LoVo (cell line): ENCODE data around the gene LRRC46.

Experiments
- DNase-seq: peaks from one replicate; pipeline ENCODE4 v3.0.0-alpha.2; 2016; ENCODE audit warnings: low spot score

LRRC46 gene

DNA sequence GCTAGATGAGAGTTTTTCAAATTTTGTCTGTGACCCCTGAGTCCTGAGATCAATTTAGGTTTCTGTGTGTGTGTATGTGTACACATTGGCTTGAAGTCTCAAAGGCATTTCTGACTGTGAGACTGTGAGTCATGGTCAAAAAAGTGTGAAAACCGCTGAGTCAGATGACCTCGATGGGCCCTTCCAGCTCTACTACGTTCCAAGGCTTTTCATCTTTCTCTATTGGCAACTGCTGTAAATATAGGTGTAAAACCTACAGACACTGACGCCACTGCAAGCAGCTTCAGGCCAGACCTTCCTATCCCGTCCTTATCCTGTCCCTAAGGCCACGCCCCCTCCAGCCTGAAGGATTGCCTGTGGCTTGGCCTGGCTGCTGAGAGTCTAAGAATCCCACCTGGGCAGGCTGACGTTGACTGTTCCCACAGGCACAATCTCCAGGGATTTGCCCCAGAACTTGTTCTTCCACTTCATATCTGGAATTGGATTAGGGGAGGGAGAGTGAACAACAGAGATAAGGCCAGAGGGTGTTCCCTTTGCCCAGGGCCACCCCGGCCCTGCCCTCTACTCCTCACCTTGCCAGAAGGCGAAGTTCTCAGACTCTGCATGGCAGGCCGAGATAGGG, 21.2 kb upstream of the LRRC46 start:
- DNase-seq: peak; percentile 73

DNA sequence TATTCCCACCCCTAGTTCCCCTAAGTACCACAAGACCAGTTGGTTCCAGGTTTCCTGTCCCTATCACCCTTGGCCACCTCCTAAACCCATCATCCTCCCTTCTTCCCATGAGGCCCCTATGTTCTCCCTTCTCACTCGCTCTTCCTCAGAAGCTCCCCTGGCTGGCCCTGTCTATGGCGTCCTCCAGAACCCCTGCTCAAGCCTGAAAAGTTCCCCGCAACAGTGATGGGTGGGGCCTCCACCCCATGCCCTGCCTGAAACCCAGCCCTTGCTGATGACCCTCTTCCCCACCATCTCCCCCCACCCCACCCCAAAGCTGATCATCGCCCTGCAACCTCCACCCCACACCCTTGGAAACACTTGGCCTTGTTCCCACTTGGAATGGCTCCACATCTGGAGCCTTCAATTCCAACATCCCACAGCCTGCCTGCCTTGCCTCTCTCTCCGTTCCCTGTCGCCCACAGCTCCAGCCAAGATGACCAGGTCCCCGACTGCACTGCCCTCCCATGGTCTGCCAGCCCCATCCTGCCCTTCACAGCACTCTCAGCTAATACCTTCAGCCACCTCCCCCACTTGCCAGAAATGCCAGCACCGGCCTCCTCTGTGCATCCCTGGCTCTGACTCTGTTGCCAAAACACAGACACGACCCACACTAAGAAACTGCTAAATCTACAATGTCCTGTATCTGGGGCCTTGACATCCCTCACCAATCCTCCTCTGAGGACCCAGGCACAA, 20.4 kb upstream of the LRRC46 start:
- DNase-seq: no peak

DNA sequence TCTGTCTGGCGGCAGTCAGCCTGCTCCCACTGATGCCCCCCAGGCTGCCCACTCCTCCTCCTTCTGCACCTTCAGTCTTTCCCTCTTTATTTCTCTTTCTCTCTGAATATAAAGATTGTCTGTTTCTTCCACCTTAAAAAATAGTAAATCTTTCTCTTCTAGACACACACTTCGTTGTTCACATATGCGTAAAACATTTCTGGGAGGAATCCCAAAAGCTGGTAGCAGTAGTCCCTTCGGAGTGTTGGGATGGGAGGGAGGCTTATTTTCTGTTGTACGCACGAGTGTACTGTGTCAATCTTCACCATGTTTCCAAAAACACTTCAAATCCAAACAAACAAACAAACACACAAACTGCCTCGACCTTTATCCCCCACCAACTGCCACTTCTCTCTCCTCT, 19.8 kb upstream of the LRRC46 start:
- DNase-seq: no peak

DNA sequence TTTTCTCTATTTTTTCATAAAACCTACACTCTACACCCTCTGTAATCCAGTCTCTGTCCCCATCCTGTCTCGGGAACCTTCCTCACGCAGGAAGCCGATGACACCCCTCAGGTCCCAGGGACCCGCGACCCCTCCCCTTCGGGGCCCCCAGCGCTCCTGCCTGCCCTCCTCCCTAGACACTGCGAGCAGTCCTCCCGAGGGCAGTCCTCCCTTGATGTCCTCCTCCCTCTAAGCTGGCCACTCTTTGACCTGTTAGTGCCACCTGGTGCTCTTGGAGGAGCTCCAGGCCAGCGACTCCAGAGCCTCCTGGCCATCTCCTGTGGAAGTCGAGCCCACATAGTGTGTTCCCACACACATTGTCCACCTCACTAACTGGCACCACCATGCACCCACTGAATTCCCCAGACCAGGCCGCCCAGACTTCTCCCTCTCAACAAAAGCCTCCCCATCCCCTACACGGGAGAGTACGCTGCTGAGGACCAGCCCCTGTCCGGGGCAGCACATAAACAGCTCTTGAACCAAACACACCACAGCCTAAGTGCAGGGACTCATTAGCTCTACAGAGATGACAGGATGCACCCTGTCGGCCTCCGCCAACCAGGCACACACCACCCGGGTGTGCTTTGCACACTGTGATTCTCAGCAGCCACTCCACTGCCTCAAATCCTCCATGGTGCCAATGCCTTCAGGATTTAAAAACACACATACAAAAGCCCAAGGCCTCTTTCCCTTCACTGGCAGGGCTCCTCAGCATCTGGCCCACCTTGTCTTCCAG, 19.1 kb upstream of the LRRC46 start:
- no peak for DNase-seq

DNA sequence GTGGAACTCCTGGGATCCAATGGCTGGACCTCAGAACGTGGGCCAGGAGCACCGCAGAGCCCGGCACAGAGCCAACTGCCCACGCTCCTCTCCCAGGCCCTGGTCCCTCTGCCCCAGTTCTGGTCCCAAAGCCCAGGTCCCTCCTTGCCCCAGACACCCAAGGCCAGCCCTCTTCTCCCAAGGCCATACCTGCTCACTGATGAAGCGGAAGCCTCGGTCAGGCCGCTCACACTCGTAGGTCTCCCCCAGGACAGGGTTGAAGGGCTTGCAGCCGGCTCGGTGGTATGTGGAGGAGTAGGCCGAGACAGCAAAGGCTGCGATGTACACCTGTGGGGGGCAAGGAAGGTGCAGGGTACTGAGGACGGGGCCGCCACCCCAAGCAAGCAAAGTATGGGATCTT, 18.4 kb upstream of the LRRC46 start:
- no peak for DNase-seq

DNA sequence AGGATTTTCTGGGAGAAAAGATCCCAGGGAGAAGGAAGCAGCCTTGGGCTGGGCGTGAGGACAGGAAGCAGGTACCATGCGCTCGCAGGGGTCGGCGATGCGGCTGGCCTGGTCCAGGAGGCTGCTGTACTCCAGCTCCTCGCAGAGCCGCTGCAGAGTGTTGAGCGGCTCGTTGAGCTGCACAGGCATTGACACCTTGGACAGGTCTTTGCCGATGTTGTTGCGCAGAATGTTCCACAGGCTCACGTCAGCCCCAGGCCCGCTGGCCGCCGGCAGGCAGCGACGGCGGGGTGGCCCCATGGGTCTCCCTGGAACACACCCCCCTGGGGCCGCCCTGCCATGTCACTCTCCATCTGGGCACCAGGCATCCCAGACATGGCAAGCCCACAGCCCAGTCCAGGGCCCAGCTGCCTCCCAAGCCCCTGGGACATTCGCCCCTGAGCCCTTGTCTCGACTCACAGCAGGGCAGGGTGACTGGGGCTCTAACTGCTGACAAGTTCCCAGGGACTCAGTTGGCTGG, 17.9 kb upstream of the LRRC46 start:
- DNase-seq: no peak

DNA sequence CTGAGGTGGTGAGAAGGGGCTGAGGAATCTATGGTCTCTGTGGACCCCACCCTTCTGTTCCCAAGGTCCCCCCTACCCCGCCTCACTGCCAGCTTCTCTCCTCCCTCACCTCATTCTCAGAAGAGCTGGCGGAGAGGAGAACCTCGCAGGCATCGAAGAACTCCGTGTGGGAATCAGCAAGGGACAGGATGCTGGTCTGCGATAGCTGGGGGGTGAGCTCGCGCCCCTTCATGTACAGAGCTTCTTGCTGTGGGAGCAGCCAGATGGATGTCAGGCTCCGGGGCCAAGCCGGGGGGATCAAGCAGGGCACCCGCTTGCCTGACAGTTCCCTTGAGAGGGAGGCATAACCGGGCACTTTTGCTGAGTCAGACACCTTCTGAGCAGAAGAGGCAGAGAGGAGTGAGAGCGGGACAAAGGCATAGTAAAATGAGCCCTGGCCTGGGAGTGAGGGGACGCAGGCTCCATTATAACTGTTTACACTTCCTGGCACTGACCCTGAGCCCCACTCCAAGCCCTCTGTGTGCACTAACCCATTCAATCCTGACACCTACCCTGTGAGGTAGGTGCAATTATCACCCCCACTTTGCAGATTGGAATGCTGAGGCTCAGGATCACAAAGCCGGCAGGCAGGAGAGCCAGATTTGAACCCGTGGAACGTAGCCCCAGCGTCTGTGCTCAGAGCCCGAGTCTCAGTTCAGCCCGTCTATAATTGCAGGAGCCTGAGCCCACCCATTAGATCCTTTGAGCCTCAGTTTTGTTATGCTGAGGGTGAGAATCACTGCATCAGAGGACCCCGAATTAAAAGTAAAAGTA, 16.2 kb upstream of the LRRC46 start:
- DNase-seq: no peak

DNA sequence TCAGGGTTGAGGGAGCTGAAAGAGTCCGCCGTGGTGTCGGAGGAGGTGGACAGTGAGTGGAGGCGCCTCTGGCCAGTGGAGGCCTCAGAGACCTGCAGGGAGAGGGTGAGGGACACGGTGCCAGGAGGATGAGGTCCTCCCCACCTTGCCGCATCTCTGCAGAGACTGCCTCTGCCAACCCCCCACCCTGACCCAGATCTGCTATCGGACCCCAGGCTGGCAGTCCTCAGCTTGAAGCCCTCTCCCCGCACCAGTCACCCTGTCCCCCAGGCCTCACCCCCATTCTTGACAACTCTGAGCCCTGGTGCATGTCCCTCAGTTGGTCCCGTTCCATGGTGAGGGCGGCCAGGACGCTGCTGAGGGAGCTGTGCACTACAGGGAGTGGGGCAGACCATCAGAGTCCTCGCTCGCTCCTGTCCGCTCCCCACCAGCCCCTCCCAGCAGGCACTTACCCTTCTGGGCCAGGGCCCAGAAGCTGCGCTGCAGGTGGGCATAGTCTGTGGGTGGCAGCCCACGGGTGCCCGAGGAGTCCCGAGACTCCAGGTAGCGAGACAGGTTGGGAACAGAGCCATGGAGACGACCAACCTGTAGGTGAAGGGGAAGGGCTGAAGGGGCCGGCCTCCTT, 15.2 kb upstream of the LRRC46 start:
- DNase-seq: no peak

DNA sequence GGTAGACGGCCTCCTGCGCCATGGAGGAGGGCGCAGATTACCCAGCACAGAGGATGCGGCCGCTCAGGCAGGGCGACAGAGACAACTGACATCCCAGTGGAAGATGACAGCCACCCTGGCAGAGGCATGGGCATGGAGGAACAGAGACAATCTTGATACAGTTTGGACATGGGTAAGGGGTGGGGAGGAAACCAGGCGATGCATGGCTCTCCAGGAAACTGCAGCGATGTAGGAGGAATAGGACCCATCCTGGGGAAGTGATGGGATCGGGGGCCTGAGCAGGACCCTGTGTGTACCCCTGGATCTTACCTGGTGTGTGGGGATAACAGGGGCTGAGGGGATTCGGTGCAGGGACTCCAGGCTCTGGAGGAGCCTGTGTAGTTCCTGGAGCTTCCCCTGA, 14.5 kb upstream of the LRRC46 start:
- no peak for DNase-seq

DNA sequence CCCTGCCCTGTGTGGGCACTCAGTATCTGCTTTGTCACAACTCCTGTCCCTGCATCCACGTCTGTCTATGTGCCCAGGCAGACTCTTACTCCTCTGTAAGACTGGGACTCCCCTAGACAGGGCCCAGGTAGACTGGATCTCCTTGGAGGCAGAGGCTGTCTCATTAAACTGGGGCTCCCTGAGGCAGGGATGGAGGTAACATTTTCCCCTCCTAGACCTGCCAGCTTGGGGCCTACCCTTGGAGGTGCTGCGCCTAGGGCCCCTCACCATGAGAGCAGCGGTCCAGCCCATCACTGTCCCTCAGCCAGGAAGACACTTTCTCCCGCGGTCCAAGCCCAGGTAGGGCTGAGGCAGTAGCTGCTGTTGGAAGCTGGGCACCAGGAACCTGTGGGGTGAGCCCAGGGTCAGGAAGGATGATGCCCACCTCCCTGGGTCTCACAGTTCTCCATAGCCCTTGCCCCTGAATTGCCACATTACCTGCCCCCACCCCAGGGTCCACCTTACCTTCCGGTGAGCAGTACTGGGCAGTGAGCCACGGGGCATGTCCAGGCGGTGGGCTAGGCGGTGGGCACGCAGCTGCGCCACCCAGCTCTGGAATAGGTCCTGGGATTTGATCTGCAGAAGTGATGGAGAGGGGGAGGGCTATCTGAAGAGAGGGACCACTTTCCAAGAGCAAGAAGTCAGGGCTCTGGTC, 13.3 kb upstream of the LRRC46 start:
- DNase-seq: no peak

DNA sequence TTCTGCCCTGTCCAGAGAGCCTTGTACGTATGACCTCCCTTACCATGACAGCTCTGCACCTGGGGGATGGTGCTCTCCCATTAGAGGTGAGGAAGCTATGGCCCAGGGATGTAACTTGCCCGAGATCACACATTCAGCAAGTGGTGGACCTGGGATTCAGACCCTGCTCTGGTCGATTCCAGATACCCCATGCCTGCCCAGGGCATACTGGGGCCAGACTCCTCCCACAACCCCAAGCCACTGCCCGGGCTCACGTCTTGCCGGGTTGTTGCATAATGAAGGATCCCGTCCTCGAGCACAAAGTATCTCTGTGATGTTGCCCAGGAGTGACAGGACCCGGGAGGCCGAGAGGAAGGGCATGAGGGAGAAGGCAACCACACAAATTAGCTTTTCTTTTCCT, 12.0 kb upstream of the LRRC46 start:
- no peak for DNase-seq

DNA sequence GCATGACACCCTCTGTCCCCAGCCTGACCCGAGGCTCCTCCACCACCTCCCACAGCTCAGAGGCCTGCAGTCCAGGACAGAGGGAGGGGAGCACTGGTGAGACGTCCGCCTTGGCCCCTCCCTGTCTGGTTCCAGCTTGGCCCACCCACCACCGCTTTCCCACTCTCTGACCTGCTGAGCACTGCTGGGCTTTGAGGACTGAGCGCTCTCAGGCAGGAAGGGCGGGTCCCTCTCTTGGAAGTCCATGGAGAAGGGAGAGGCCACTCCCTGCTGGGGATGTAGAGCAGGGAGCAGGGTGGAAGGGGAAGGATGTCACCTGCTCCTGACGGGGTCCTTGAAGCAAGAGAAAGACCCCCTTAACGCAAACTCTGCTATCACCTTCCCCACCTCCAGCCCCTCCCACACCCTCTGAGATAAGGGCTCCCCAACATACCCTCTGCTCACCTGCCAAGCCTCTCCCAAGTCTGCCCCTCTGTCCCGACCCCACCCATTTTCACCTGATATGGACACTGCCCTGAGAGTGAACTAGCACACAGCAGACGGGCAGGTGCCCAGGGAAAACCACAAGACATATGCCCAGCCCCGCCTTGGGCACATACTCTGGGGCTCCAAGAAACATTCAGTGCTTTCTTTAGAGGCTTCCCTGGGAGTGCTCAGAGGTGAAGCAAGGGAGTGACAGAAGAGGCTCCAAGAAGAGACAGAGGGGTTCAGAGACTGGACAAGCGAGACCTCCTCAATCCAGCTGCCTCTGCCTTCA, 11.3 kb upstream of the LRRC46 start:
- DNase-seq: peak; percentile 44

DNA sequence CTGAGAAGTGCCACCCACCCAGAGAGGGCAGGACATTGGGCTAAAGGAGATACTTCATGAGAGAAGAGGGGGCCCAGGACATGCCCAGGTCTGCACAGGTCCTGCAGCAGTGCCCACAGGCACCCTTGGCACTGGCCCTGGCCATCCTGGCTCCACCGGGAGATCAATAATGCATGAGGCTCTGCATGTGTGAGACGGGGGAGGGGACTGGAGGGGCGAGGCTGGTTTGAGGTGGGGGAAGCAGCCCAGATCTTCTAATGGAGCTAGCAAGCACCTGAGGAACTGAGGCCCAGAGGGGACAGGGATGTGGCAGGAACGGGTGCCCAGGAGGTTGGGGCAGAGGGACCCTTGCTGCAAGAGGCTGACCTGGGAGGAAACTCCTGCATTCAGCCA, 10.4 kb upstream of the LRRC46 start:
- DNase-seq: no peak

DNA sequence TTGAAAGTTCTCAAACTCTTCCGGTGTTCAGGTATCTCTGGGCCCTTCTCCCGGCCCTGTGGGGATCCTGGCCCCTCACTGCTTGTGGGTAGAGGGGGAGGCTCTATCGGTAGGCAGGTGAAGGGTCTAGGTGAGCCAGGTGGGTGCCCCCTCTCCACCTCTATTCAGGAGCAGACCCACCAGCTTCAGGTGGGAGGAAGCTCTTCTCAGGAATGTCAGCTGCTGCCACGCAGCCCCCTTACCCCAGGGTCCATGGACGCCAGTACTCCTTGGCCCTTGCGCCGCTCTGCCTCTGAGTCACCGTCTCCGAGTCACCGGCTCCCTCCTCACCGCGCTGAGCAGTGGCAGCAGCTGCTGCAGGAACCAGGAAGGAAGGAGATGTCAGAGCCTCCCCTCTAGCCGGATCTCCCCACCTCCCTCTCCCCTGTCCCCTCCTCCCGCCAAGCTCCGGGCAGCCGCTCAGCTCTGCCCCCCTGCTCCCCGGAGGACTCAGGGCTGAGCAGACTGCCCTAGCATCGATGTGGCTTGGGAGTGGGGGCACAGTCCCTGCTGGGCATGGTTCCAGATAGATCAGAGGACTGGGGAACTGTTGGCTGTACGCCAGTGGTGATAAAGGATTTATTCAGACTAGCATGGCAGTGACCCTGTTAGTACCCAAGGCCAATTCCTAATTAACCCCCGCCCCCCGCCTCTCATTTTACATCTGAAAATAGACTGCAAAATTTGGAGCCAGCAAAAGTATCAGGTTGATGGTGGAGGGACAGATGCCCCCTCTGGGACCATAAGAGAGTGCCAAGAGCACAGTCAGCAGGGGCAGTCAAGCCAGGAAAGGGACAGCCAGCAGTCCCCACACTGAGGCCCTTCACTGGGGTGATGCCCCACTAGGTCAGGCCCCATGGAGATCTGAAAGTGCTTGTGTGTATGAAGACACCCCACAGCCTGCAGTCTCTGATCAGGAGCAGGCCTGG, 9.8 kb upstream of the LRRC46 start, which contains the start of gene OSBPL7:
Gene OSBPL7 (minus strand): TSS at position 371 of the 968 bp plus-strand sequence. CDS start 1,516 bp downstream, outside the sequence.
- peak; percentile 83 for DNase-seq

DNA sequence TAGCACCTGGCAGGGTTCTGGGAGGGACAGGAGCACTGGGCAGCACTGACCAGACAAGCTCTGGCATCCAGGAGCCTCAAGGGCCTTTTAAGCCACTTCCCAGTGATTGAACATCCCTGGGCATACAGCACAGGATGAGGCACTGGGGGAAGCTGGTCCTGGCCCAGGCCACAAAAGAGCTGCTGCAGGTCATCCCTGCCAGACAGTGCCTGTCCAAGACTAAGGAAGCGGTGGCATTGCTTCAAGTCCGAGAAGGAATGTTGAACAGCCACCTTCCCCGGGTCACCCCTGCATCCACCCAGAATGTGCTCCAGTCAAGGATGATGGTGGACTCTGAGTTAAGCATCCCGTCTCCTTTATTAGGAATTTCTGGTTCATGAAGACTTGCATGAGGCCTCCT, 8.7 kb upstream of the LRRC46 start:
- DNase-seq: no peak

DNA sequence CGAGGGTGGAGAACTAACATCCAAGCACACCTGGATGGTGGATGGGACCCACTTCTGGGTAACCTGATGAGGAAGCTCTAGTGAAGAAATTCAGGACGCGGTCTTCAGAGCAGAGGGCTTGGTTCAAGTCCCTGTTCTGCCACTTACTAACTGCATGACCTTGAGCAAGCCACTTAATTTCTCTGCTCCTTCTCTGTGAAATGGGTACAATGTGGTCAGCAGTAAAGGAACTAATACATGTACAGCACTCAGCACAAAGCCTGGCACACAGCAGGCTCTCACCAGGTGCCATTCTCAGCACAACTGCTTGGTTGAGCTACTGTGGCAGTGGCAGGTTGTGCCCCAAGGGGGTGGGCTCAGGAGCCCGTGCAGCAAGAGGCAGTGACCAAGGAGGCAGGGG, 8.0 kb upstream of the LRRC46 start:
- no peak for DNase-seq

DNA sequence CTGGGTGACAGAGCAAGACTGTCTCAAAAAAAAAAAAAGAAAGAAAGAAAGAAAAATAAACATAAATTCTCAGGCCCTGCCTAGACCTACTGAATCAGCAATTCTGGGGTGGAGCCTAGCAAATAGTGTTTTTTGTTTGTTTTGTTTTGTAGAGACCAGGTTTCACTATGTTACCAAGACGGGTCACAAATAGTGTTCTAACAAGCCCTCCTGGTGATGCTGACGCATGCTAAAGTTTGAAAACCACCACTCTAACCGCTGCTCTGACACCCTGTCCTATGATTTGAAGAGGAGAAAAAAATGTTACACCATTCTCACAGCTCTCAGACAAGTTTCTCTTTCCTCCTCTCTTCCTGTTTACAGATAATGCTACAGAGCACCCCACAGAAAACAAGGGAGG, 1.6 kb upstream of the LRRC46 start:
- no peak for DNase-seq

DNA sequence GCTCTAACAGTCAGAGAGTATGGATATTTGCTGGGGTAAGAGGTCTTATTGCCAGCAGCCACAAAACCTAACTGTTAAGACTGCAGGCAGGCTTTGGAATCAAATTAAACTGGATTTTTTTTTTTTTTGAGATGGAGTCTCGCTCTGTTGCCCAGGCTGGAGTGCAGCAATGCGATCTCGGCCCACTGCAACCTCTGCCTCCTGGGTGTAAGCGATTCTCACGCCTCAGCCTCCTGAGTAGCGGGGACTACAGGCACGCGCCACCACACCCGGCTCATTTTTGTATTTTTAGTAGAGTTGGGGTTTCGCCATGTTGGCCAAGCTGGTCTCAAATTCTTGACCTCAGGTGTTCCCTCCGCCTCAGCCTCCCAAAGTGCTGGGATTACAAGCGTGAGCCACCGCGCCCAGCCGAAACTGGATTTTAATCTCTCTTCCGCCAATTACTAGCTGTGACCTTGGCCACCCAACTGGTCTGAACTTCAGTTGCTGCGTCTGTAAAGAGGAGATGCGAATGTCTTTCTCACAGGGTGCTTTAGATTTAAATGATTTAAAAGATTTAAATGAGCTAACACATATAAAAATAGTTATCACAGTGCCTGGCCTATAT, 971 bp upstream of the LRRC46 start:
- DNase-seq: no peak

DNA sequence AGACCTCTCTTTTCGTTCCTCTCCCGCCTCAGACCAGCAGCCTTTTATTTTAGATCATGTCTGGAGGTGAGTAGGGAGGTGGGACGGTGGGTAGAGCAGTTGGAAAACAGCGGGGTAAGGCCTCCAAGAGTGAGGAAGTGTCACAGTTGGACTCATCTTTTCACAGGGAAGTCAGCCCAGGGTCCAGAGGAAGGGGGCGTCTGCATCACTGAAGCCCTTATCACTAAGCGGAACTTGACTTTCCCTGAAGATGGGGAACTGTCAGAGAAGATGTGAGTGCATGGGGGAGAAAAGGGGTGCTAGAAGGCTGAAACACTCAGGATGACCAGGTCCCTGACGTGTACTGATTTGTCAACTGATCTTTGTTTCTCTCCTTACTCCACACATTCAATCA, 461 bp downstream of the LRRC46 start:
- DNase-seq: no peak
